Breast epithelium (tissue), 4 donors: ENCODE measurements around the gene LAMB4. TPM values are rescaled to one million over a fixed set of nuclear protein-coding genes. Genes with fewer than 3 reads are reported as not detected.

Experiments
- DNase-seq, 2 donors: peaks; one replicate each; pipeline ENCODE4 v3.0.0-alpha.2; 2019; ENCODE audit warnings: low spot score in 2 of 2
- H3K27ac ChIP-seq, 2 donors: fragments of 200-600 bp; sonication (generic) in 1 of 2; one replicate each; pipeline ENCODE4 v1.5.1; 2016 to 2019; ENCODE audit warnings: mild to moderate bottlenecking in 1 of 2
- H3K27me3 ChIP-seq, 2 donors: fragments of 200-600 bp; sonication (generic) in 1 of 2; one replicate each; pipeline versions ENCODE4 v1.5.1 to v1.6.0; 2017 to 2019; ENCODE audit warnings: control low read depth in 1 of 2, mild to moderate bottlenecking in 1 of 2
- H3K36me3 ChIP-seq: fragments of 200-600 bp; one replicate; pipeline ENCODE4 v1.5.1; 2019
- H3K4me1 ChIP-seq, 2 donors: fragments of 200-600 bp; sonication (generic); one replicate each; pipeline ENCODE4 v1.5.1; 2016 to 2019; ENCODE audit warnings: control low read depth in 1 of 2
- H3K4me3 ChIP-seq, 3 donors: fragments of 200-600 bp; sonication (generic); 1 replicate in 2 of 3; 2 replicates in 1 of 3; pipeline ENCODE4 v1.5.1; 2016 to 2019; ENCODE audit warnings: mild to moderate bottlenecking in 3 of 3, moderate library complexity in 2 of 3
- H3K9me3 ChIP-seq, 2 donors: fragments of 200-600 bp; sonication (generic) in 1 of 2; one replicate each; pipeline ENCODE4 v1.5.1; 2016 to 2019; ENCODE audit warnings: control low read depth in 1 of 2
- CTCF ChIP-seq, 3 donors: fragments of 450-650 bp; IDR thresholded peaks; one replicate each; pipeline ENCODE4 v1.5.1; 2016 to 2017; ENCODE audit warnings: antibody characterized with exemption in 3 of 3, mild to moderate bottlenecking in 3 of 3, moderate library complexity in 3 of 3
- POLR2A ChIP-seq: fragments of 450-650 bp; IDR thresholded peaks from one replicate; pipeline ENCODE4 v1.6.1; 2016; ENCODE audit warnings: antibody characterized with exemption, mild to moderate bottlenecking, moderate library complexity
- POLR2AphosphoS5 ChIP-seq, 3 donors: sonication (generic); formaldehyde crosslinking; IDR thresholded peaks; one replicate each; pipeline ENCODE4 v1.6.1; 2017; ENCODE audit warnings: antibody characterized with exemption in 3 of 3
- intact Hi-C: fragments of 100-400 bp; cut with DNase I; formaldehyde crosslinking; loops from one replicate; pipeline ENCODE4 v1.15.1; 2023; ENCODE audit warnings: low total_unique reads
- total RNA-seq, 3 donors: library from RNA; depleted of rRNA; stranded (reverse); fragments of >200 nt; gene quantifications; one replicate each; pipeline ENCODE4 v1.1.0, GENCODE V29; 2016

Gene LAMB4
- total RNA-seq, 3 donors from 2014 or later: 0.29 to 0.98 (median 0.48) TPM

- H3K4me3 ChIP-seq: no peak overlapping the region
- intact Hi-C loops: no loop called here
- TF ChIP-seq POLR2A (no peak), CTCF (IDR thresholded peaks at IDR 0.05) (no peak), POLR2AphosphoS5 (IDR thresholded peaks at IDR 0.05) (no peak)
- DNase-seq: no peak
- no peaks in the 10 kb centered on the region for H3K36me3 ChIP-seq
- peaks cover 0 to 11% of the 10 kb centered on the region in 2 donors for H3K9me3 ChIP-seq
- no peaks in the 10 kb centered on the region for H3K4me1 ChIP-seq
- no peak overlapping the region for H3K27ac ChIP-seq
- H3K27me3 ChIP-seq: no peaks in the 10 kb centered on the region
Observed at GRCh38 chr7:108077709-108078108, 52.5 kb downstream of the LAMB4 start.

GRCh38 chr7:108076156-108076555 is 54.0 kb downstream of the LAMB4 start:
- no peak for DNase-seq
- H3K27ac ChIP-seq: no peak overlapping the region
- H3K4me1 ChIP-seq: no peaks in the 10 kb centered on the region
- peaks cover 0 to 3% of the 10 kb centered on the region in 2 donors for H3K9me3 ChIP-seq
- no peak overlapping the region for H3K4me3 ChIP-seq
- intact Hi-C loops: no loop called here
- no peaks in the 10 kb centered on the region for H3K36me3 ChIP-seq
- TF ChIP-seq POLR2AphosphoS5 (IDR thresholded peaks at IDR 0.05): no peak
- TF ChIP-seq CTCF (IDR thresholded peaks at IDR 0.05): no peak
- TF ChIP-seq POLR2A: no peak
- no peaks in the 10 kb centered on the region for H3K27me3 ChIP-seq

GRCh38 chr7:108073305-108074070 is 56.7 kb downstream of the LAMB4 start:
- Histone ChIP-seq H3K27me3 (no peaks in the 10 kb centered on the region), H3K4me3 (no peak overlapping the region), H3K9me3 (no peaks in the 10 kb centered on the region), H3K4me1 (no peaks in the 10 kb centered on the region), H3K36me3 (no peaks in the 10 kb centered on the region), H3K27ac (no peak overlapping the region)
- no peak for DNase-seq
- no peak for TF ChIP-seq CTCF (IDR thresholded peaks at IDR 0.05)
- TF ChIP-seq POLR2AphosphoS5 (IDR thresholded peaks at IDR 0.05): no peak
- no peak for TF ChIP-seq POLR2A
- intact Hi-C loops: no loop called here

GRCh38 chr7:108072739-108073138 is 57.4 kb downstream of the LAMB4 start:
- Histone ChIP-seq H3K4me1 (no peaks in the 10 kb centered on the region), H3K36me3 (no peaks in the 10 kb centered on the region), H3K27me3 (no peaks in the 10 kb centered on the region), H3K27ac (no peak overlapping the region), H3K9me3 (no peaks in the 10 kb centered on the region), H3K4me3 (no peak overlapping the region)
- no peak for DNase-seq
- no peak for TF ChIP-seq CTCF (IDR thresholded peaks at IDR 0.05)
- TF ChIP-seq POLR2A: no peak
- no peak for TF ChIP-seq POLR2AphosphoS5 (IDR thresholded peaks at IDR 0.05)
- intact Hi-C loops: no loop called here

GRCh38 chr7:108072116-108072515 is 58.0 kb downstream of the LAMB4 start:
- H3K9me3 ChIP-seq: no peaks in the 10 kb centered on the region
- no peaks in the 10 kb centered on the region for H3K4me1 ChIP-seq
- TF ChIP-seq POLR2A (no peak), CTCF (IDR thresholded peaks at IDR 0.05) (no peak), POLR2AphosphoS5 (IDR thresholded peaks at IDR 0.05) (no peak)
- H3K4me3 ChIP-seq: no peak overlapping the region
- no peak for DNase-seq
- H3K27me3 ChIP-seq: no peaks in the 10 kb centered on the region
- H3K36me3 ChIP-seq: no peaks in the 10 kb centered on the region
- no peak overlapping the region for H3K27ac ChIP-seq
- intact Hi-C loops: no loop called here
